Activated CD4-positive, alpha-beta T cell treated with anti-CD3 and anti-CD28 coated beads, Interleukin-2, amount 10 ng/mL, durations not matched to agents 24 days and 14 days (primary cell): Measurements from ENCODE around the gene C6orf163. TPM values are rescaled to one million over a fixed set of nuclear protein-coding genes. Genes with fewer than 3 reads are reported as not detected.

Experiments used
- DNase-seq: peaks from one replicate; pipeline ENCODE4 v3.0.0; 2022
- H3K27ac Mint-ChIP-seq: one replicate; pipeline ENCODE4 v1.8.0; 2022; ENCODE audit warnings: mild to moderate bottlenecking, mixed read lengths
- H3K27me3 Mint-ChIP-seq: one replicate; pipeline ENCODE4 v1.8.0; 2022; ENCODE audit warnings: mixed read lengths
- H3K36me3 Mint-ChIP-seq: one replicate; pipeline ENCODE4 v1.8.0; 2022; ENCODE audit warnings: low read depth, mild to moderate bottlenecking, mixed read lengths
- H3K4me1 Mint-ChIP-seq: one replicate; pipeline ENCODE4 v1.8.0; 2021; ENCODE audit warnings: mixed read lengths
- H3K4me3 Mint-ChIP-seq: one replicate; pipeline ENCODE4 v1.8.0; 2022; ENCODE audit warnings: mild to moderate bottlenecking, moderate library complexity, mixed read lengths
- H3K9me3 Mint-ChIP-seq: one replicate; pipeline ENCODE4 v1.8.0; 2021; ENCODE audit warnings: mixed read lengths
- intact Hi-C: fragments of 100-400 bp; cut with micrococcal nuclease; formaldehyde crosslinking; loops from one replicate; pipeline ENCODE4 v1.15.1; 2023
- total RNA-seq: library from RNA; stranded (reverse); gene quantifications from 2 replicates; pipeline ENCODE4 v1.2.3, GENCODE V29; 2022

C6orf163 gene
- total RNA-seq, 1 donor from 2014 or later: 1.3 TPM

GRCh38 chr6:87336367-87336766 is 8.2 kb upstream of the C6orf163 start:
- H3K9me3 Mint-ChIP-seq: peaks cover 3% of the 10 kb centered on the region
- H3K4me1 Mint-ChIP-seq: peaks cover 14% of the 10 kb centered on the region
- intact Hi-C loops: no loop called here
- no peaks in the 10 kb centered on the region for H3K27me3 Mint-ChIP-seq
- no peak for DNase-seq
- peaks cover 3% of the 10 kb centered on the region for H3K36me3 Mint-ChIP-seq
- no peak overlapping the region for H3K27ac Mint-ChIP-seq
- no peak overlapping the region for H3K4me3 Mint-ChIP-seq

DNA sequence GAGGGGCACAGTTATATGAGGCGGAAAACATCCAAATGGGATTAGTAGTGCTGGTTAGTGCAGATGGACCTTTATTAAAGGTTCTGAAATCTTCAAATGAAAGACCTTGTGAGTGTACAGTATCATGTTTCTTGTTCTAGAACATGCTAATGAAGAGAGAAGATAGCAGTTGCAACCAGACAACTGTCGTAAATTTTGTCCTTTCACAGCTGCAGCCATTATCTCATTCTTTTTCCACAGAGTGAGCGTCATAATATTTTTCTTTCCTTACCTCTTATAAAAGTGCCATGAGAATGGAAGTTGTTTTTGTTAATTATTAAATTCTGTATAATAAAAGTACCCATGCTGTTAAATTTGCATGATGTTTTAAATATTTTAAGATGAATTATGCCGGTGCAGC is 4.4 kb upstream of the C6orf163 start:
- H3K36me3 Mint-ChIP-seq: no peaks in the 10 kb centered on the region
- intact Hi-C loops: no loop called here
- no peaks in the 10 kb centered on the region for H3K4me1 Mint-ChIP-seq

DNA sequence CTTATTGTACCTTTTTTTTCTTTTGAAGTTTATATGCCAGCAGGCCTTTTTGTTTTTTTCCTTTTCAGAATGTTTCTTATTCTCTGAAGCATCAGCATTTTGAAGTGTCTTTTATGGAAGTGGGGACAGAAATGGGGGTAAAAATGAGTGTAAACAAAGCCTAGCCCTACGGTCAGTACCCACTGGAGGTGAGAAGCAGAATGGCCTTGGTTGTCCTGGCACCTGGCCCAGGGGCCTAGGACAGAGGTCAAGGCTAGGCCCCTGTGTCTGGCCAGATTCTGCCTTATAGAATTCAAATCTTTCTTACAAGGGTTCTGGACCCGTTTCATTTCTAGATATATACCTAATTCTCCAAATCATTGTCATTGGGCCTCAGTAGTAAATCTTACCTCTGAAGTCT is 3.5 kb upstream of the C6orf163 start:
- no peaks in the 10 kb centered on the region for H3K9me3 Mint-ChIP-seq
- no peaks in the 10 kb centered on the region for H3K27me3 Mint-ChIP-seq
- no peaks in the 10 kb centered on the region for H3K36me3 Mint-ChIP-seq
- intact Hi-C loops: no loop called here
- H3K4me3 Mint-ChIP-seq: no peak overlapping the region
- no peak overlapping the region for H3K27ac Mint-ChIP-seq
- no peak for DNase-seq
- no peaks in the 10 kb centered on the region for H3K4me1 Mint-ChIP-seq

More for the DNA sequence above, 4.4 kb upstream of the C6orf163 start:
- Mint-ChIP-seq H3K27me3 (no peaks in the 10 kb centered on the region), H3K4me3 (no peak overlapping the region), H3K9me3 (no peaks in the 10 kb centered on the region), H3K27ac (no peak overlapping the region)
- DNase-seq: no peak

DNA sequence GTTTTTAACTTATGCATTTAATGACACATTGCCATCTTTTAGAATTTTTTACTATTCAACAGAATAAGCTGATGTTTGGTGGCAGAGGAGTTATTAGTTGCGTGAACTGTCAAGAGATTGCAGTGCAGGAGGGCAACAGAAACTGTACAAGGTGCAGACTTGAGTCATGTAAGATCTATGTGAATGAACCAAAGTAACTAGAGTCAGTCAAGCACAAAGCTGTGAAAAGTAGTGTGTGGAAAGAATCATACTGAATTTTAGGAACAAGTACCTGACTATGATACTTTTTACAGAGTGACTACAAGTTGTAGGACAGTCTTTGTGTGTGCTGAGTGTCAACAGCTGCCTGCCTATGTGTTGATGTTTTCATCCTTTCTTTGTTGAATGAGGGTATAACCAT is 2.7 kb upstream of the C6orf163 start:
- Mint-ChIP-seq H3K9me3 (no peaks in the 10 kb centered on the region), H3K27ac (no peak overlapping the region), H3K4me1 (no peaks in the 10 kb centered on the region), H3K27me3 (no peaks in the 10 kb centered on the region), H3K36me3 (no peaks in the 10 kb centered on the region), H3K4me3 (no peak overlapping the region)
- intact Hi-C loops: no loop called here
- DNase-seq: no peak

DNA sequence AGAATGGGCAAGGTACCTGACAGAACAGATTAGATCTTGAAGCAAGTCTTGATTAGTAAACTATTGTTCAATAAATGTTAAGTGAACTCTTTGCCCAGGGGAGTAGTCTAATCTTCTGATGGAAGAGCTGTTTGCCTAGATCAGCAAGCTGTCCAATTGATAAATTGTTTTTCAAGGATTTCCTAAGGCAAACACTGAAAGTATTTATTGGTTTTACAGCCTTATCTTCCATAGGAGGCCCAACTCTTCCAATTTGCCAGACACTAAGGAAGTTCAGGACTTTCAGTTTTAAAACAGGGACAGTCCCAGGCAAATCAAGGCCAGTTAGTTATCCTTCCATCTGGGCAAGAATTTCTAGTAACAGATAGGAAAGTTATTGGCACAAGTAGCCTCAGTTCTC is 1.8 kb upstream of the C6orf163 start:
- intact Hi-C loops: no loop called here
- DNase-seq: no peak
- Mint-ChIP-seq H3K36me3 (no peaks in the 10 kb centered on the region), H3K9me3 (no peaks in the 10 kb centered on the region), H3K27me3 (no peaks in the 10 kb centered on the region), H3K27ac (no peak overlapping the region), H3K4me1 (no peaks in the 10 kb centered on the region), H3K4me3 (no peak overlapping the region)

DNA sequence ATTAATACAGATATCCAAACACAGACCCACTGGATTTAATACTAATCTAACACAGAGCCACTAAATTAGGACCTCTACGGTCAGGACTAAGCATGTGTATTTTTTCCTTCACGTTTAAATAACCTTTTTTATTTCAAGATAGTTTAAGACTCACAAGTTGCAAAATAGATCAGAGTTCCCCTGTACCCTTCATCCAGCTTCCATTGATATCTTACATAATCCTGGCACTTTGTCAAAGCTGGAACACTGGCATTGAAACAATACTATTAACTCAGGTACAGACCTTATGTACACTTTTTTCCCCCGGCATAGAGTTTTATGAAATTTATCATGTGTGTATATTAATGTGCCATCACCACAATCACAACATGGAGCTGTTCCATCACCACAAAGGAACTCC is 2.1 kb downstream of the C6orf163 start:
- H3K4me1 Mint-ChIP-seq: no peaks in the 10 kb centered on the region

DNA sequence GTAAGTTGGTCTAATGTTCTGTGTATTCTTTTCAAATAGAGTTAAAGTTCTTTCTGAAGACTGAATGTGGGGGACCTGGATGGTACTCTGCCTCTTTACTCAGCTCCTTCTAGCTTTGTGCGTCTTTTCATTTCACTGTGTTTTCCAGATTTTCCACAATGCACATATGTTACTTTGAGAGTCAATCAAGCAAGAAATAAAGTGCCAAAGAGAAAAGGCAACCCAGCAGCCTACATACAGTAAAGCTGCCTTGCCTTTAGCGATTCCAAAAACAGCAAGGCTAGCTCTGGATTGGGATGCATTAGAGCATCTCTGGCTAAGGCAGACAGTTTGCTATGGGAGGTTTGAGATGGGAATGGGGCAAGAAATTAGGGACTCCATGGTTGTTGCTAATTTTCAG is 5.3 kb downstream of the C6orf163 start:
- no peak overlapping the region for H3K4me3 Mint-ChIP-seq
- intact Hi-C loops: no loop called here
- no peaks in the 10 kb centered on the region for H3K4me1 Mint-ChIP-seq
- no peak for DNase-seq
- no peaks in the 10 kb centered on the region for H3K27me3 Mint-ChIP-seq
- H3K36me3 Mint-ChIP-seq: no peaks in the 10 kb centered on the region
- H3K27ac Mint-ChIP-seq: no peak overlapping the region
- no peaks in the 10 kb centered on the region for H3K9me3 Mint-ChIP-seq

More for the DNA sequence above, 2.1 kb downstream of the C6orf163 start:
- Mint-ChIP-seq H3K27ac (no peak overlapping the region), H3K4me3 (no peak overlapping the region), H3K27me3 (no peaks in the 10 kb centered on the region), H3K36me3 (no peaks in the 10 kb centered on the region), H3K9me3 (no peaks in the 10 kb centered on the region)
- no peak for DNase-seq
- intact Hi-C loops: no loop called here

- Mint-ChIP-seq H3K36me3 (no peaks in the 10 kb centered on the region), H3K4me3 (no peak overlapping the region)
Measured at GRCh38 chr6:87350516-87350915, 5.9 kb downstream of the C6orf163 start.

DNA sequence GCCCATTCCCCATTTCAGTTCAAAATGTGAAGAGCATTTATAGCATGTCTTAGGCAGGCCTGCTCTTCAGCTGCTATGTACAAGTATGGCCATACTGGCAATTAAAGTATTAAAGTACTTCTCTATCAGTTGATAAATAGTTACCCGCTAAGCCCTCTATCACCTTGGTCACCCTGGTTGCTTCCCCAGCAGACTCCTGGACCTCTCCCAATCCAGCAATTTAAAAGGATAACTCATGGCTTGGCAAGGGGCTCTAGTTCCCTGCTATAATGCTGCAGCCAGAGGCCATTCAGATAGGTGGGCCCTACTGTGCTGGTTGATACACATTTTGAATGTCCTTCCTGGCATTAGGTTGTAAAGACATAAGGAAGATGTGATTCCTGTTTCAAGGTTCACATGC is 7.0 kb downstream of the C6orf163 start:
- no peaks in the 10 kb centered on the region for H3K9me3 Mint-ChIP-seq
- H3K27ac Mint-ChIP-seq: no peak overlapping the region
- DNase-seq: no peak
- no peaks in the 10 kb centered on the region for H3K27me3 Mint-ChIP-seq
- H3K4me3 Mint-ChIP-seq: no peak overlapping the region
- H3K36me3 Mint-ChIP-seq: no peaks in the 10 kb centered on the region
- no peaks in the 10 kb centered on the region for H3K4me1 Mint-ChIP-seq
- intact Hi-C loops: no loop called here

More at GRCh38 chr6:87350516-87350915, 5.9 kb downstream of the C6orf163 start:
- H3K4me1 Mint-ChIP-seq: no peaks in the 10 kb centered on the region
- H3K27ac Mint-ChIP-seq: no peak overlapping the region
- H3K9me3 Mint-ChIP-seq: no peaks in the 10 kb centered on the region
- intact Hi-C loops: no loop called here
- no peaks in the 10 kb centered on the region for H3K27me3 Mint-ChIP-seq
- DNase-seq: no peak

DNA sequence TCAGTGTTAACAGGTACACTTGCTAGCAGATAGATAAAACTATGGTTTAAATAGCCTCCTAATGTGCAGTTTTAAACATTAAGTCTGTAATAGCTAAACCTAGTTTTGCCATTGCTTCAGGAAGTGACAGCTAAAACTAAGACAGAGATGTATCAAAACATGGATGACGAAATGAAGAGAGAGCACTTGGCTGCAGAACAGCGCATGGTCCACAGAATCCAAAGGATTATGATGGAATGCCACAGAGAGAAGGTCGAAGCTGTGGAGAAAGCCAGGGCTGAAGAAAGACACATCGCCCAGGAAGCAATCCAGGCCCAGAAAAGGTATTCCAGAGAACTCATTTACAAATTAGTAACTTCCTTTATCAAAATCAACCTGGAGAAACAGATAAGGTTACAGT is 11.6 kb downstream of the C6orf163 start:
- no peak overlapping the region for H3K4me3 Mint-ChIP-seq
- intact Hi-C loops: no loop called here
- H3K9me3 Mint-ChIP-seq: no peaks in the 10 kb centered on the region
- H3K27me3 Mint-ChIP-seq: no peaks in the 10 kb centered on the region
- H3K4me1 Mint-ChIP-seq: no peaks in the 10 kb centered on the region
- H3K36me3 Mint-ChIP-seq: no peaks in the 10 kb centered on the region
- H3K27ac Mint-ChIP-seq: no peak overlapping the region
- no peak for DNase-seq

DNA sequence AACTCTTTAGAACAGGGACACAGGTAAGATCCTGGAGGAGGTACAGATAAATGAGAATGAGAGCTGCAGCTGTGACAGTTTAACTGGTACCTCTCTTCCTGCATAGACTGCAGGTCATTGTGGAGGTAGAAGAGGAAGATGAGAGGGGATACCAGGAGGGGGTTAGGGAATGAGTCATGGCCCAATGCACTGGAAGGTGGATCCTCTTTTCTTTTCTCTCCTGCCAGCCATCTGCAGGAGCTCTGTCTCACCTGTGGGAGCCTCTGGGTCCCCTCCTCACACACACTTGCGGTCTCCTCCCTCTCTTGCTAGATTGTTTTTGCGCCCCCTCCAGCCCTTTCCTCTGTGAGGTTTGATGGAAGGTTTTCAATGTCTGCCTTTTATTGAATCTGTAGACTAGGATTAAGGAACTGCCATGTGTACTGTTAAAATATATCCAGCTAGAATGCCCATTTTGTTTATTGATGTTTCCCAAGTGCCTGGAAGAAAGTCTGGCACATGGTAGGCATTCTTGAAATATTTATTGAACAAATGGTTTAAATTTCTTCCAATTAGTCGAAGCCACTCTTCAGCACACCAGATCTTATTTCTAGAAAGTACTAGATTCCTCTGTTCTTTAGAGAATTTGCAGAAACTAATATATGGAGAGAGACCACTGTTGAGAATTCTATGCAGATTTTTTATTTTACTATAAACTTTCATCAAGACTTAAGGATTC is 13.0 kb downstream of the C6orf163 start:
- H3K36me3 Mint-ChIP-seq: no peaks in the 10 kb centered on the region
- H3K9me3 Mint-ChIP-seq: no peaks in the 10 kb centered on the region
- DNase-seq: no peak
- no peak overlapping the region for H3K4me3 Mint-ChIP-seq
- intact Hi-C loops: no loop called here
- no peaks in the 10 kb centered on the region for H3K27me3 Mint-ChIP-seq
- H3K27ac Mint-ChIP-seq: no peak overlapping the region
- H3K4me1 Mint-ChIP-seq: no peaks in the 10 kb centered on the region

GRCh38 chr6:87364602-87365252 is 20.1 kb downstream of the C6orf163 start:
- H3K27me3 Mint-ChIP-seq: no peaks in the 10 kb centered on the region
- intact Hi-C loops: no loop called here
- no peak overlapping the region for H3K27ac Mint-ChIP-seq
- H3K36me3 Mint-ChIP-seq: no peaks in the 10 kb centered on the region
- DNase-seq: no peak
- no peaks in the 10 kb centered on the region for H3K4me1 Mint-ChIP-seq
- H3K9me3 Mint-ChIP-seq: peaks cover 7% of the 10 kb centered on the region
- no peak overlapping the region for H3K4me3 Mint-ChIP-seq

DNA sequence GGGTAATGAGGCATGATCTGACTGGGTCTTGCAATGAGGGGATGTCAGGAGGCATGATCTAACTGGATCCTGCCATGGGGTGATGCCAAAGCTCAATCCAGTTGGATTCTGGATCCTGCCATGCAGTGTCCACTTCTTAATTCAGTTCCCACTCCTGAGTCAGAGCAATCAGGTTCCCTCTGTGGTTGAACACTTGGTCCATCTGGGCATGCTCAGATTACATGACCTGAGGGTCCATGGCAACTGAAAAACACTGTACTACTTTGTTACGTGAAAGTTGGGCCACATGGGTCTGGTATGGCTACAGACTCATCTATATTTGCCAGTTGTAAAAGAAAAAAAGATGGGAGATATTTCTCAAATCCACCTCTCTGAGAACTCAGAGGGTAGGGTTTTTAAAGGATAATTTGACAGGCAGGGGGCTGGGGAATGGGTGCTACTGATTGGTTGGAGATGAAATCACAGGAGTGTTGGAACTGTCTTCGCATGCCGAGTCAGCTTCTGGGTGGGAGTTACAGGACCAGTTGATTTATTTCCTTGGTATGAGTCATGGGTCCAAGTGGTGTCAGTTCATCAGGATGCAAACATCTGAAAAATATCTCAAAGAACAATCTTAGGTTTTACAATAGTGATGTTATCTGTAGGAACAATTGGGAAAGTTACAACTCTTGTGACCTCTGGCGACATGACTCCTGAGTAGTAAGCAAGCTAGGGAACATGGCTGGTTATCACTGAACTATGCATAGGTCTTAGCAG is 21.6 kb downstream of the C6orf163 start:
- Mint-ChIP-seq H3K27ac (no peak overlapping the region), H3K4me3 (no peak overlapping the region), H3K9me3 (peaks cover 7% of the 10 kb centered on the region), H3K27me3 (no peaks in the 10 kb centered on the region), H3K4me1 (no peaks in the 10 kb centered on the region), H3K36me3 (no peaks in the 10 kb centered on the region)
- intact Hi-C loops: no loop called here
- no peak for DNase-seq

DNA sequence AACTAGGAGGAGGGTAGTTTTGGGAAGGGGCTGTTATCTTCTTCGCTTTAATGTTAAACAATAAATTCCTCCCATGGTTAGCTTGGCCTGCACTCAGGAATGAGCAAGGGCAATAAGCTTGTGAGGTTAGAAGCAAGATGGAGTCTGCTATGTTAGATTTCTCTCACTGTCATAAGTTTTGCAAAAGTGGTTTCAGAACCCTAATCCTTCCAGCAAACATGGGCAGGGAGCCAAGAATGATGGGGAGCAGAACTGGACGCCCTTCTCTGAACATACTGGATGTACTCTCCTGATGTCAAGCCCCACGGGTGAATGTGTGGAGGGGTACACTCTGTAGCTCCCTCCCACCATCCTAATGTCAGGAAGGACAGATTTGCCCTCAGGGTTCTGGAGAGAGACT is 22.3 kb downstream of the C6orf163 start:
- Mint-ChIP-seq H3K27me3 (no peaks in the 10 kb centered on the region), H3K27ac (no peak overlapping the region), H3K9me3 (peaks cover 7% of the 10 kb centered on the region), H3K36me3 (no peaks in the 10 kb centered on the region), H3K4me3 (no peak overlapping the region), H3K4me1 (no peaks in the 10 kb centered on the region)
- no peak for DNase-seq
- intact Hi-C loops: no loop called here
